Right hindlimb (tissue), 1 donor: ENCODE measurements around the gene SLC4A7.
"Not testable (repeated sequence)": the region's sequence is repeated elsewhere in the genome, so short reads cannot be mapped to it uniquely, and the experiment has no call there.

ENCODE experiments used
- DNase-seq: peaks from one replicate; pipeline ENCODE4 v3.0.0-alpha.2; 2018

The SLC4A7 gene

DNA sequence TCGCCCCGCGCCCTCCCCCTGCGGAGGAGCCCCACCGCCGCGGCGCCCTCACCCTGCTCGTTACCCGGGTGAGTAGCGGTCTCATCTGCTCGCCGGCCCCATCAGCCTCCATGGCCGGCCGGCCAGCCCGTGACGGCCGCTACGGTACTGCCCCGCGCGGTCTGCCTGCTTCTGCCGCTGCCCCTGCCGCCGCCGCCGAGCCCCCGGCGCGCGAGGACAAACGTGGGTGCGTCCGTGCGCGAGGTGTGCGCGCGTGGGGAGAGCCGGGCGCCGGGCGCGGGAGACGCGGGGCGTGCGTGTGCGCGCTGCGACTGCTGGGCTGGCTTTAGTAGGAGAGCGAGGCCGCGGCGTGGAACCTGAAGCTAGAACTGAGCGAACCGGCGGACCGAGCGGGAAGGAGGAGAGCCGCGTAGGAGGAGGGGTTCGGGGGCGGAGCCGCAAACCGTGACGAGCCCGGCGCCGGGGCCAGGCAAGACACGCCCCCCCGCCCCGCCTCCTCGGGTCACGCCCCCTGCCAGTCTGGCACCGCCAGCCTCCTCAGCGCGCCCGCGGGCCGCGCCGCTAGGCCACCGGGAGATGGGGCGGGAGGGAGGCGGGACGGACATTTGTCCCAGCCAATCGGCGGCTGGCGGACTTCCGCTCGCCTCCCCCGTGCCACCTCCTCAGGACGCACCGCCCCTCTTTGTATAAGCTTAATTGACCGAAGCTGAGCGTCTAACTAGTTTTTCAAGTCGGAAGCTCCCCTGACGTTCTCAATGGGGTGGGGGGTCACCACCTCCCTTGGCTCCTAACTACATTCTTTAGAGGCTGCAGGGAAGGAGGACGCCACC is at the start of gene SLC4A7:
Gene SLC4A7 (minus strand): TSS at position 370 of the 830 bp plus-strand sequence. CDS start 258 bp downstream, at position 112.
- peak; percentile 98 for DNase-seq

DNA sequence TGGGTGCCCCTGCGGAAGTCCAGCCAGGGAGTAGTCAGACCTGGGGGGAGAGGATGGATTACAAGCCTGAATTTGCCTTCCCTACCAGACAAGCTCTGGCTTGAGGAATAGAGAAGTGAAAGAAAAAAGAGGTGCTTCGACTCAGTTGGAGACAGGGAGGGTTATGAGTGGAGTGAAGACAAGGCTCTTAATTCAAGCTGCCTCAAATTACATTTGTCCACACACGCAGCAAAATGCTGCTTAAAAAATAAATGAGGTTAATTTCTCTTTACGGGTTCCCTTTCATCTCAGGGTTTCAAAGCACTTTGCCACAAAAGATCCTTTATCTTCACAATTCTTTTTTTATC is 49.0 kb upstream of the SLC4A7 start:
- no peak for DNase-seq

DNA sequence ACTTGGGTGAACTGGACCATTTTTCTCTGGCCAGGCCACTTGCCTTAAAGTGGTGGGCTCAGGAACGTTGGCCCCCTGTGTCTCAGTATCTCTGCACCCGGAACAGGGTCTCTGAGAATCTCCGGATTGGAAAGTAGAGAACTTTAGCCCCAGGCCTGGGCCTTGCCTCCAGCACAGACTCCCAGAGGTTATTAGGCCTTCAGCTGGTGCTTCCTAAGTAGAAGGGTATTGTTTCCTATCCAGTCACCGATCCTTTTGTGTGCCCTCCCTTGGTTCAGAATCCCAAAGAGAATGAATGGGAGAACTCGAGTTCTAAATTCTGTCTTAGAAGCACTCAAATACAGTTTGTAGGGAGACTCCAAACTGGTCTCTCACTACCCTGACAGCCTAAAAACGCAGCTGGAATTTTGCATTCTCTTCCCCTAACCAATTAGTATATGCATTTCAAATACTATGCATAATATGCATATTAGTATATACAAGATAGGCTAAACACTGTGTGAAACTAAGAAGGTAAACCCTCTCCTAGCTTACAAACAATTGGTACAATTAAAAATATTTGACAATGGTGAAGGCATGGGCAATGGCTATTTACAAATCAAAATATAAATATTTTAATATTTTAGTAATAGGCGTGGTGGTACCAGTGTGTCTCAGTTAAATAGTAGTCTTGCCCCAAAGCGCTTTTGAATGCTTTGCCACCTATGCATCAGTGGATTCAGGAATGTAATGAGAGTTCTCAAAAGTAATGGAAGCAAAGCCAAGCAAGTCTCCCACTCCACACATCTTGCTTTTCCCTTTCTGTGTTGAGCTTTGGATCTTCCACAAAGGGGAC is 48.5 kb upstream of the SLC4A7 start:
- no peak for DNase-seq

DNA sequence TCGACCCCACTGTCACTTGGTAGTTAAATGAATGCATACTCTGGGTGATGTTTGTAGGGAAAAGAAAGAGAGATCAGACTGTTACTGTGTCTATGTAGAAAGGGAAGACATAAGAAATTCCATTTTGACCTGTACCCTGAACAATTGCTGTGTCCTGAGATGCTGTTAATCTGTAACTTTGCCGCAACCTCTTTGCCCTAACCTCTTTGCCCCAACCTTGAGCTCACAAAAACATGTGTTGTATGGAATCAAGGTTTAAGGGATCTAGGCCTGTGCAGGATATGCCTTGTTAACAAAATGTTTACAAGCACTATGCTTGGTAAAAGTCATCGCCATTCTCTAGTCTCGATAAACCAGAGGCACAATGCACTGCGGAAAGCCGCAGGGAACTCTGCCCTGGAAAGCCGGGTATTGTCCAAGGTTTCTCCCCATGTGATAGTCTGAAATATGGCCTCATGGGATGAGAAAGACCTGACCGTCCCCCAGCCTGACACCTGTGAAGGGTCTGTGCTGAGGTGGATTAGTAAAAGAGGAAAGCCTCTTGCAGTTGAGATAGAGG is 47.1 kb upstream of the SLC4A7 start:
- not testable (repeated sequence) for DNase-seq

DNA sequence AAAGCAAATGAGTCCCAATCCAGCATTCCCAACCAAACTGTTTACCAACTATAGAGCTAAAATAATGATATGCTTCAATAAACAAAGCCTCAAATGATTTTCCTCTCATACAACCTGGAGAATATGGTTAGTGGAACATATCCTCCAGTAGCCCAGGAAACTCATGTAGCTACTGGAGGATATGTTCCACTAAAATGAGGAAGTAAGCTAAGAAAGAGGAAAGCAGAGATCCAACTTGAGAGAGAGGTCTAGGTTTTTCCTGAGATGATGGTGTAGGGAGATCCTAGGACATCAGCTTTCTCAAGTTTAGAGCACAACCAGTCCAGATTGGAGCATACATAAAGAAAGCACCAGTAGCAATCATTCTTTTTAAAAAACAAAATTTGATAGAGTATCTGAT is 44.6 kb upstream of the SLC4A7 start:
- no peak for DNase-seq

DNA sequence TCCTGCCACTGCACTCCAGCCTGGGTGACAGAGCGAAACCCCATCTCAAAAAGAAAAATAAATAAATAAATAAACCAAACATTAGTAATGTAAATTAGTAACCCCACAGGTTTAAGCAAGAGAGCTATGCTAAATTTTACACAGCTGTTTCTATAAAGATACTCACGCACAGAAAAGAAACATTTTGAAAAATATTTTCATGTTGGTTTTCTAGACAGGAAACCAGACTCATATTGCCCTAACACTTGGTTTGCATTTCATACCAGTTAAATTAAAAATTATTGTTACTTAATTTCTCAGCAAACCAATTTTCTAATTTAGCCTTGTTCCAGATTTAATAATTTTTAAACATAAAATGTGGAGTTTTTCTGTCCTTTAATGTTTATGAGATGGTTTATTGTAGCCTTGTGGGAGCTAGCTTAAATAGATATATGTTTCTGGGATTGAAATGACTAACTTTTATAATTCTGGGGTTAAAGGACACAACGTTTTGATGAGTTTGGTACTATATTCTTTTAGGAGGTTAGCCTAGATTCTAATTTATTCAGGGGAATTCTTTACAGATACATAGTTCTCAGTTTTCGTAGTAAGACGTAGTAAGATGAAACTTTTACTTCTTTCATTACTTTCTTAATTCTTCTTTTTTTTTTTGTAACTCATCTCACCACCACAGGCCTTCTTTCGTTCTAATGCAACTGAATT is 42.6 kb upstream of the SLC4A7 start:
- DNase-seq, result no peak

DNA sequence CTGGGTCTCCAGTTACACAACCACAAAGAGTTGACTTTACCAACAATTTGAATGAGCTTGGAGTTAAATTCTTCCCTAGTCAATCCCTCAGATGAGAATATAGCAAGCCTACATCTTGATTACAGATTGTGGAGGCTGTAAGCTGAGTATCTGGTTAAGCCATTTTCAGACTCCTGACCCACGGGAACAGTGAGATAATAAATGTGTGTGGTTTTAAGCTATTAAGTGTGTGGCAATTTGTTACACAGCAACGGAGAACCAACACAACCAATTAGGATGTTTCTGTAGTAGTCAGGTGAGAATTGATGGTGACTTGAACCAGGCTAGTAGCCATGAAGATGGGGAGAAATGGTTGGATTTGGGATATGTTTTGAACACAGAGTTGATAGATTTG is 37.7 kb upstream of the SLC4A7 start:
- DNase-seq, result no peak

DNA sequence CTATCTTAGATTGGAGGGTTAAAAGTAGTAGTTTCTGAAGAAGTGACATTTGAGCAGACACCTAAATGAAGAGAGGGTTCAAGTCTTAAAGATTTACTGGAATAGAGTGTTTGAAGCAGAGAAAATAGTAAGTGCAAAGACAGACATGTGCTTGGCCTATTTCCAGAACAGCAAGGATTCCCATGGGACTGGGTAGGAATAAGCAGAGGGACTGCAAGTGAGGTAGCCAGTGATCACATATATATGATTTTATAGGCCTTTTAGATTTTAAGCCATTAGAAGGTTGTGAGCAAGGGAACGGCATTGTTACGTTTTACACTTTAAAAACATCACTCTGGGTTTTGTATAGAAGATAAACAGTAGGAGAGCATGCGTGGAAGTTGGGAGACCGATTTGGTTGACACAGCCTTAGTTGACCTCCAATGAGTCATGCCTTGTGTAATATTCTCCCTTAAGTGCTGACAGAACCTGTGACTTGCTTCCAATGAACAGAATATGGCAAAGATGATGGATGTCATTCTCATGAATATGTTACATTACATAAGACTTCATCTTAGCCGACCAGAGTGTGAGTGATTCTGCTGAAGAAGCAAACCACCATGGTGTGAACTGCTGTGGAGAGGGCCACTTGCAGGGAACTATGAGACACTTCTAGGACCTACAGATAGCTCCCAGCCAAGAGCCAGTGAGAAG is 37.1 kb upstream of the SLC4A7 start:
- no peak for DNase-seq

DNA sequence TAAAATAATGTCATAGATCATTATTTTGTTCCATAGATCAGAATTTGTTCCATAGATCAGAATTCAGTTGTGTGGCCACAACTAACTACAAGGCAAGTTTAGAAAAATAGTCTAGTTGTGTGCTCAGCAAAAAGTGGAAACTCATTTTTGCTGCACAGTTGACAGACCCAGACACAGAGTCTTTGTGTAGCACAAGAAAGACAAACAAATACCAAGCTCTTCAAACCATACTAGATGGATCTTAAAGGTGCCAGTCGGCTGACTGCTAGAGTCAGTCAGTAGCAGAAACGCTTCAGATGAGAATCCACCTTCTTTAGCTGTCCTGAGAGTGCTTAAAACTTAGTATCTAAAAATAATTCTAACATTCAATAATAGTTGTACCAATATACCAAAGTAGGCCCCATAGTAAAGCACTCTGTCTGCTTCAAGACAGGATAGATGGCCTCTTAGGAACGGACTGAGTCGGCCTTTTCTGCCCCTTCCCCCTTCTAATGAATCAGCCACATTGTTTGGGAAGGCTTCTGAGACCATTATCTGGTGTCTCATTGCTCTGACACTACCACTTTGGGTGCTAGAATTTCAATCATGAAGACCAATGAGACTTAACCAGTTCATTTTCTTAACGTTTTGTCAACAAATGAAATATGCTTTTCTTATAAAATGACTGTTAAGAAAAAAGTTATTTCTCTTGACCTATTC is 27.7 kb upstream of the SLC4A7 start:
- DNase-seq, result no peak

DNA sequence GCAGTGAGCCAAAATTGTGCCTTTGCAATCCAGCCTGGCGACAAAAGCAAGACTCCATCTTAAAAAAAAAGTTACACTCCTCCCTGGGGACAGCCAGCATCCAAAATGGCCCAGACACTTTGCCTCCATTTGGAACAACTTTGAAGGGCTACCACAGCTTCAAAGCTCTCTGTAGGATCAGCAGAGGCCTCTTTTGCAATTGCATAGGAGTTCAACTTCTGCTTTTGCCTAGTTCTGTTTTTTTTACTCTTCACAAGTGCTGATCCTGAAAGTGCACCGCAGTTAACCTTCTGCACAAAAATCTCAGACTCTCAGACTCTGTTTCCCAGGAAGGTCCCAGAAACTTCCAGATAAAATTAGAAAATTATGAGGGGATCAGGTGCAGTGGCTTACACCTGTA is 25.2 kb upstream of the SLC4A7 start:
- no peak for DNase-seq

DNA sequence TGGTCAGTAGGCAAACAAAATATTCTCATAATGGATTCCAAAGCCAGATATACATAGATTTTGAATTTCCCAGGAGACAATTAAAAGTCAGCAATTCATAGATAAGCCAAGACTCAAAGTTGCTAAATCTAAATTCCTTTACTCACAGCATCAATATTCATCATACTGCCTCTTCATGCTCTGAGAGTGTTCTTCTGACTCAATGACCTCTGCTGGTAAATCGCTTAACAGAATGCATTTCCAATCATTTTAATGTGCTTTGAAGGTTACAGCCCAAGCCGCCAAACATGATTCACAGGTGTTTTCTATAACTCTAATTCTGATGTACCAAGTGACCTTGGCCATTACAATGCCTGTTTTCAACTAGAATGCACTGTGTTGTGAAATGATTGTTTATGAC is 24.2 kb upstream of the SLC4A7 start:
- DNase-seq, result no peak

DNA sequence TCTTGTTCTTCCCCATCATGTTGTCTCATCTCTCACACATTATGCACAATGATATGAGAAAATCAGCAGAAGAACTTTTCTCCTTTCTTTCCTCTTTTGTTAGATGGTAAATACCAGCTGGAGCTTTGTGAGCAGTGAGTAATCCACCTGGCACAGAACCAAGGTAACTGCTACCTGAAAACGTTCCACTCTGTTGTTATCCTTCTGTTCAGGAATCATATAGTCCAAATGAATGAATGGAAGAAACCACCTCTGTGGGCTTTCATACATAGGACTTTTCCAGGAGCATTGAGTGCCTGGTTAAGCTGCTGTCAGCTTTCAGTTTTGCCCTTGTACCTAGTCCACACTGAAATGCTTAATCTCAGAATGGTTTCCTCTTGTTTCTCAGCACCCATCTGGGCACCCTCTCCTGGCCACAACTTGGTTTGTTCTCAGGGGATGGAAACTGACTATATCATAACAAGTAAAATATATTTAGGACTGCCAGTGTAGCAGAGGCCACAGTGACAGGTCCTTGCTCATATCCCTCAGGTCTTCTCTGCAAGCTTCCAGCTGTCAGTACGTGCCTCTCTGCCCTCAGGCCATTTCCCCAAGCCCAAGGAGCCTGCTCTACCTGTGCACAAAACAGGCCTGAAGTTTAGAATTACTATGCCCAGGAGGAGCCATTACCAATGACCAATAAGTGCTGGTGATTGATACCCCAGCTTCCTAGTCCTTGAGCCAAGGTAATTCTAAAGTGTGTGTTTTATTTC is 23.5 kb upstream of the SLC4A7 start:
- DNase-seq, result no peak

DNA sequence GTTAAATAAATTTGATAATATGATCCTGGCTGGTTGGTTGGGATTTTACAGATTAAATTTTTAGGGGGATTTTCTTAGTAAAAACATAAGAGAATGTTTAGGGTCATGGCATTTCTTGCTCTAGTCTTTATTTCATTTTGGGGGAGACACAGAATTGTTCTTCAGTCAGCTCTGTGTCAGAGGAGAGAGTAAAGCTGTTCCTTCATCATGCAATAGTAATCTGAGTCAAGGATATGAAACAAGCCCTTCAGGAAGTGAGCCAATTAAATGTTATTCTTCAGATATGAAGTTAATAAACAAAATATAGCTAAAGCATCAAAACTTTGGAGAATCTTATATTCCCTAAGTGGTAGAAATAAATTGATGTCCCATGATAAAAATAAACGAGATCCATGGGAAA is 22.9 kb upstream of the SLC4A7 start:
- DNase-seq, result no peak

DNA sequence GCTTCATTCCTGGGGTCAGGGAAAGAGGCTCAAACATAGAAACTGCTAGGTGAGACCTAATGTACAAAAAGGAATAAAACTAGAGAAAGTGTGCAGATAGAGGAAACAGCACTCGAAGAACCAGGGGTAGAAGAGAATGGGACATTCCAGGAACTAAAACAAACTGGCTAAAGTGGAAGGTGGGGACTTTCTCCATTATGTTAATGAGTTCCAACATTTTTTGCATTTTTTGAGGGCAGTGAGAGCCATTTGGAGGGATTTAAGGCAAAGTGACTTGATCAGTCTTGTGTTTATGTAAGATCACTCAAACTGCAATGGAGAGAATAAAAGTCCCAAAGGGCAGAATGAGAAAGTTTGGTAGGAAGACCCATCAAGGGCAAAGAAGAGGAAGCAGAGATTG is 20.6 kb upstream of the SLC4A7 start:
- no peak for DNase-seq

DNA sequence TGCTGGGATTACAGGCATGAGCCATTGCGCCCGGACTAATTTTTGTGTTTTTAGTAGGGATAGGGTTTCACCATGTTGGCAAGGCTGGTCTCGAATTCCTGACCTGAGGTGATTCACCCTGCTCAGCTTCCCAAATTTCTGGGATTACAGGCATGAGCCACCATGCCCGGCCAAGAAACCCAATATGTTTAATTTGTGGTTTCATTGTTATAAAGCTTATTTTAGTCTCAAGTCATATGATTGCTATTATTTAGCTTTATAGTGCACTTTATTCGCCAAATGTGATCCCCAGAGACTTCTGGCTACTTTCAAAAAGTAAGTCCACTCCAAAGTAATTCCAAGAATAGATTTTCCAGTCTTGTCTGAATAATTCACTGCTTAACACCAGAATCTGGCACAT is 19.3 kb upstream of the SLC4A7 start:
- no peak for DNase-seq

DNA sequence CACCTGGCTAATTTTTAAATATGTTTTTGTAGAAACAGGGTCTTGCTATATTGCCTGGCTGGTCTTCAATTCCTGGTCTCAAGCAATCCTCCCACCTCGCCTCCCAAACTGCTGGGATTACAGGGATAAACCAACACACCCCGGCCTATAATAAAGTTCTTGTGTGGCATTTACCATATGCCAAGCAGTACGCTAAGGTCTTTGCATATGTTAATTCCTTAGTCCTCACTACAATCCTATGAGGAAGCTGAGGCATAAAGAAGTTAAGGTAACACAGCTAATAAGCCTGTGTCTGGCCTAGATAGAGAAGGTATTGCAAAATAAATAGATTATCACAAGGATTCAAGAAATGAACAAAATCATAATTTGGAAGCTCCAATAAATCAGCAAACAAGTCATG is 17.6 kb upstream of the SLC4A7 start:
- DNase-seq, result no peak

DNA sequence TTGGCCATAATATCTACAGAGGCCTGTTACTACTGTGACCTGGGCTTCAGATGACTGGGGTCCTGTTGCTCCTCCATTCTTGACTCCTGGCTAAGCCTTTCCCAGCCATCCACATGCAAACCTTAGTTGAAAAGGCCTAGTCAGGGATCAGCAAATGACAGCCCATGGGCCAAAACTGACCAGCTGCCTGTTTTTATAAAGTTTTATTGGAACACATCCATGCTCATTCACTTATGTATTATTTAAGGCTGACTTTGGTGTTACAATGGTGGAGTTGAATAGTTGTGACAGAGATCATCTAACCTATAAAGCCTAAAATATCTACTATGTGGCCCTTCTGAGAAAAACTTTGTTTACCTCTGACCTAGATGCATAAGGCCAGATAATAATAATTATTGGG is 16.8 kb upstream of the SLC4A7 start:
- DNase-seq, result no peak

DNA sequence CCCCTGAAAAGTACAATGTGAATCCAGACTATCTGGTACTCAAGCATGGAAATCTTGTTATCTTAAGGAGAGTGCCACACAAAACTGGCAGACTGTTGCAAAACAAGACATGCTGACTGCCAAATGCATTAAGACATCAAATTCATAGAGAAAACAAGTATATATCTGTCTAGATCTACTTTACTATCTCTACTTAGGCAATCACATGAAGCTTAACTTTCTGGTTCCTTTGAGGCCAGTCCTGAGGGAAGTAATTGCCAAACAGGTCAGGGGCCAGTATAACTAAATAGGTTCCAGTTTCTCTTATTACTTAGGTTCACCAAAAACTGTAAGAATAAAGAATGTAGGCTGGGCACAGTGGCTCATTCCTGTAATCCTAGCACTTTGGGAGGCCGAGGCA is 15.9 kb upstream of the SLC4A7 start:
- DNase-seq, result no peak

DNA sequence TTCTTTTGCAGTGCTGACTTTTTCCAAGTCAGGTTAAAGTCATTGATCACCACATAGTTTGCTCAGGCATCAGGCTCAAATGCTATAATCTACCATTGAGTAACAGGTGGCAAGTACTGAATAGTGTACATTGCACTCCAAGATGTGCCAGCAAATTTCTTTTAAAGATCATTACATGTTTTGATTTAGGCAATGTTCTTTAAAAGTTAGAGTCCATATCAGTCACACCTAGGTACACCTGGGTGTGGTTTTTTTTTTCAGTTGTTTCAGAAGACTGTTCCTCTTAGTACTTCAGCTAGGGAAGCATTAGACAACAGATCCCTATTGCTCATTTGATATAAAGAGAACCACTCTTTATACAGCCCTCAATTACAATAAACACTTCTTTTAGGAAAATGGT is 10.6 kb upstream of the SLC4A7 start:
- no peak for DNase-seq

DNA sequence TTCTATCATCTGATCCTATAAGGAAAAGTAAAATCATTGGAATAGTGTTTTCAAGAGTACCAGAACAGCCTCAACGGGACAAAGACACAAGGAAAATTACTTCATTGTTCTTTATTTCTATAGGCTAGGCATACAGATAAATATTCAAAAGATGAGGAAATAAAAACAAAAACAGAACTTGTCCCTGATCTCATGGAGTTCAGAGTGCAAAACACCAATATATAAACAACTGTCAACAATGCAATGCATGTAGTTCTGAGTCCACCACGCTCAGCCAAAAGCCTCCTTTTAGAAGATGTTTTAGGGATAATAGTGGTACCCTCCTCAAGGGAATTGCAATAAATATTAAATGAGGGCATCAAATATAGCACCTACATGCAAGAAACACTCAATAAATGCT is 4.6 kb upstream of the SLC4A7 start:
- no peak for DNase-seq

DNA sequence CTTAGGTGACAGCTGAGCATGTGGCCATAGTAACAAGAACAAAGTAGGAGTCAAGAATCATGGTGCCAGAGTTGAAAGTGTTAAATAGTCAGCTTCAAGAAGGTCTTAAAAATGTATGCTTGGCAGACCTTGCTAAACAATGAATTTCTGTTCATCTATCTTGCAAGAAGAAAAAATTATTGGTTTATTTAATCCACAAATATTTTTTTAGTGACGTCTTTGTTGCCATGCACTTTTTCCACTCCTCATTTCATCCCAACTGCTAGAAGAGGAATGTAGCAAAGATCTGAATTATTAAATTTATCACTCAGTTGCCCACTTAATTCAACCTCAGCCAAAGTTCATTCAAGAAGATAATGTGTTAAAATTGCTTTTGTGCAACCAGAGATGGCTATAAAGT is 3.2 kb upstream of the SLC4A7 start:
- DNase-seq, result no peak
